Daoy (cell line): ENCODE measurements around the gene SFTPD. TPM values are rescaled to one million over a fixed set of nuclear protein-coding genes. Genes with fewer than 3 reads are reported as not detected.
"Not testable (repeated sequence)": the region's sequence is repeated elsewhere in the genome, so short reads cannot be mapped to it uniquely, and the experiment has no call there.

ENCODE experiments used
- DNase-seq: peaks from one replicate; pipeline ENCODE4 v3.0.0-alpha.2; 2015; ENCODE audit warnings: low read depth
- total RNA-seq: library from RNA; depleted of rRNA; stranded (reverse); fragments of >200 nt; shearing (Covaris generic); gene quantifications from 2 replicates; pipeline ENCODE4 v1.2.3, GENCODE V29; 2014; rRNA removed

SFTPD gene
- total RNA-seq, 1 experiment from 2014 or later: not detected

DNA sequence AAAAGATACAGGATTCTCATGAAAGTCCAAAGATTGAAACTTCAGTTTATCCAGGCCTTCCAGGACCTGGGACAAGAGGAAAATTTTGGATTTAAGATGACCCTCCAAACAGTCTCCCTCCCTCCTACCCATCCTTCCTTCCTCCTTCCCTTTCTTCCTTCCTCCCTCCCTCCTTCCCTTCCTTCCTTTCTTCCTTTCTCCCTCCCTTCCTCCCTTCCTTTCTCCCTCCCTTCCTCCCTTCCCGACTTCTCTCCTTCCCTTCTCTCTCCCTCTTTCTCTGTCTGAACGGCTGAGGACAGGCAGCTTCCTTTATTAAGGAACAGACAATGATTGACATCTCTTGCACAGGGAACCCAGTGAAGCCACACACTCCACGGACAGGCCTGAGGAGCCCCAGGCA lies 23.3 kb downstream of the SFTPD start:
- no peak for DNase-seq

DNA sequence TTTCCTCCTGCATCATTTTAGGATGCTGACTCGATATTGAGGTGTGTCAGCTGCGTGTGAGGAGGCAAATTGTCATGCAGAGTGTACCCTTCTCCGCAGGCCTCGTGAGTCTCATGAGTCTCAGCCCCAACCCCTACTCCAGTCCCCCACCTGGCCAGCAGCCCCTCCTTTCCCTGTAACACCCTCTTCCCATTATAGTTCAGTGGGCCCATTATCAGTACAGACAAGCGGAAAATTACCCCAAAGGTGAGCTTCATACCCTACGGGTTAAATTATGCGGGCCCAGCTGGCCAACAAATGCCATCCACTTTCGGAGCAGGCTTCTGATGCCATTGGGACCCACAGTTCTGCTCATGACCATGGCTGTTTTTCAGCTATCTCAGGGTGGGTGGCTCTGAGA lies 25.2 kb downstream of the SFTPD start:
- DNase-seq: no peak

DNA sequence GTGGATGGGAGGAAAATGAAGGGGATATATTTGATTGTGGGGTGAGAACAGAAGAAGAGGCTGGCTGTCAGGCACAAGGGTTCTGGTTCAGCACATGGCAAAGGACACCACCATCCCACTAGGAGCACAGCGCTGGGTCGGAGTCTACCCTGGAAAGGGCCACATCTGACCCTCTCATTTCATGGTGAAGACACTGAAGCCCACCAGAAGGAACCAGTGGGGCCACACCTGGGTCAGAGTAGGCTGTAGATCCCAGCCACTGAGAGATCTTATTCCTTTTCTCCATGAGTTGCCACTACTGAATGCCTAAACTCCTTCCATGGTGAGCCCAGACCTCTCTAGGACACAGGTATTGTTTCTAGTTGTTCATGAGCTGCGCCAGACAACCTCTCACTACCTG lies 25.8 kb downstream of the SFTPD start:
- no peak for DNase-seq

DNA sequence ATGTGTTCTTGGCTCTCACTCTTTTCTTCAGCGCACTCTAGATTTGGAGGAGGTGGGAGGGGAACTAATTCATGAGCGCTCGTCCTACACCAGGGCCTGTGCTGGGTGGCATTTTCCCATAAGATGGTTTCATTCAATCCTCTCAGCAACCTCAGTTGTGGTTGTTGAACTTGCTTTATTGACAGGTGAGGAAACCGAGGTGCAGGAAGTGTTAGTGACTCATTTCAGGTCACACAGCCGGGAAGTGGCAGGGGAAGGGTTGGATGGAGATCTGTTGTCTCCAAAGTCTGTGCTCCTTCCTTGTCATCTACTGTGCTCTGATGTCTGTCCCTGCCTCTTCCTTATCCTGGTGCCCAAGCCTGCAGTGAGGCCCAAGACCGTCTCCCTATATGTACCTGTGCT lies 26.9 kb downstream of the SFTPD start:
- not testable (repeated sequence) for DNase-seq

DNA sequence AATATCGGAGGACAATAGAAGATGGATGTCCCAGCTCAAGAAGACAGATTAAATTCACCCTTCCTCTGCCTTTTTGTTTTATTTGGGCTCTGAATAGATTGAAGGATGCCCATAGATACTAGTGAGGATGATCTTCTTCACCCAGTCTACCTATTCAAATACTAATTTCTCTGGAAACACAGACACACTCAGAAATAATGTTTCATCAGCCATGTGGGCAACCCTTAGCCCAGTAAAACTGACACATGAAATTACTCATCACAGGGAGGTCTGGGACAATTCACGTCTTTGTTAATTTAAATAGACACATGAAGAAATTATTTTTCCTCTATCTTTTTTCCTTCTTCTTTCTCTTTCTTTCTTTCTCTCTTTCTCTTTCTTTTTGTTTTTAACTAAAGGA lies 33.1 kb downstream of the SFTPD start:
- DNase-seq: peak; percentile 12

DNA sequence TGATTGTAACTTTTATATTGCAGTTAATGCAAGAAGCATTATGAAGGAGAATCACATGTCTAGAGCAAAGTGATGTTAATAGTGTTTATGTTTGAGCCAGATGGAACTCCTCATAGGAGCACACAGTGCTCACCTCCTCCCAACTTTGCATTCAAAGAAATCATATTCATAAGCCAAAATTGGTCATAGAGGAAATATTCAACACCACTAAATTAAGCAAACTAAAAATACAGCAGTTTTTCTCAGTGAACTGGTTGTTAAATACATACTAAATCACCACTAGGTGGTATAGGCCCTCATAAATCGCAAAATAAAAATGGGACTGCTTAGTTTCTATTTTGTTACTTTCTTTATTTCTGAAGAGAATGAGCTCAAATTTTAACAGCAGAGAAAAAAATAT lies 34.4 kb downstream of the SFTPD start:
- DNase-seq: not testable (repeated sequence)

DNA sequence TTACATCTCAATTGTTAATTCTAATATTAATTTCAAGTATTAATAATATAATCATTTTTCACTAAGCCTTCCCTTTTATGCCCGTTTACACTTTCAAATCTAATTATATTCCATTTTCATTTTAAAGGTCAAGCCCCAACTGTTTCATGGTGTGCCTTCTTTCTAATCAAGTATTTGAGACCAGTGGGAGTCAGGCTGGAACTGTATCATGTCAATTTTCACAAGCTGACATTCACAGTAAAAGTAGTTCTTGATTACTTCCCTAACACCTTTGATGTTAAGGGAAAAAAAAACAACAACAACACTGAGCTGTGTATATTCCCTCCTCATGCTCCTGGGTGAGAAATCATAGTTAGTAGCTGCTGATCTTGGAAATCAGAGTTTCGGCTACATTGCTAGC lies 38.1 kb downstream of the SFTPD start:
- DNase-seq: no peak

DNA sequence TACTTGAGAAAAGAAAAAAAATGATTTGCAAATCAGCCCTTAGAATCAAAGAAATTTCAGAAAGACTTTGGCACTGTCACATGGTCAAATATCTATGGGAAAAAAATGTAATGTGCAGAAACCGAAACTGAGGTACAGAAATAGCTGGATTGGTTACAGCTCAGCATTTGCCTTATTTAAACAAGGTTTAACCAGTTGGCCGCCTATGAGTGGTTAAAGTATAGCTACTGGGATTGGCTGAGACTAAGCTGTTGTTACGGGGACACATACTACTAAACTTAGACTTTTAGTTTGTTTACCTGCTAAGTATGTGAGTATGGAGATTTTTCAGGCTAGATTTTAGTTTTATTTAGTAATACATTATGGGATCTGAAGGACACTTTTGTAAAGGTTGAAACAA lies 38.6 kb downstream of the SFTPD start:
- DNase-seq: no peak

DNA sequence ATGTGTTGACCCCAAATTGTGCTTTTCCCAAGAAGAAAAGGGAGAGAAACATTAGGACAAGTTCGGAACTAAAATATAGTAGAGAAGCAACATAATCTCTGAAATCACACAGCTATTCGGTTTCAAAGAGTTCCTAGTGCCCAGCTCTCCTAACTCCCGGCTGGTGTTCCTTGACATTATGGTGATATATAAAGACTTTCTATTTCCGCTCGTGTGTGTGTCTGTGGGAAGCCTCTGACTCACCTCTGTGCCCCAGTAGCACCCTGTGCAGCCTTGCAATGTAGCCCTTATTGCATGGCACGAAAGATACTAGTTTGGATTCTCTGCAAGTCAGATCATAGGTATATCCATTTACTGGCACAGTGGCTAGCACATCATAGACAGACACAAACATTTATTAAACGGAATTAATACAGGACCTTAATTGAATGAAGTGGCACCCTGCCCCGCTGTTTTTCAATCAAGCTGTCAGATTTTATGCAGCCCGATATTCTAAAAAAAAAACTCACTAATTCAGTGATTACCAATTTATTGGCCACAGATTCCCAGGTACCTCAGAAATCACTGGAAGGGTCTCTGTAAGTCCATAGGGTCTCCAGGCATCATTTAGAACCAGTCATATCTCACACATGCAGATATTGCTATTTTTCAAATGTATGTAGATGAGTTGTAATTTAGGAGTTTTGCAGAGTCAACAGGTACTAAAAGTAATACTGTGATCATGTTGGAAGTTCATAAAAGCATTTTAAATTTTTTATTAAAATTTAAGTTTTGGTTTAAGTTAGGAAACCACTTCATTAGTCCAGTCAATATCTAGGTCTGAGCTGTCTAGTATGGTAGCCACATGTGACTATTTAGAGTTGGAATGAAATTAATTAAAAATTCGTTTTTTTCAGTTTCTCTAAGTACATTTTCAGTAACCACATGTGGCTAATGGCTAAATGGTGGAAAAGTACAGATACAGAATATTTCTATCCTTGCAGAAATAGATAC lies 43.3 kb downstream of the SFTPD start:
- DNase-seq: peak; percentile 49

DNA sequence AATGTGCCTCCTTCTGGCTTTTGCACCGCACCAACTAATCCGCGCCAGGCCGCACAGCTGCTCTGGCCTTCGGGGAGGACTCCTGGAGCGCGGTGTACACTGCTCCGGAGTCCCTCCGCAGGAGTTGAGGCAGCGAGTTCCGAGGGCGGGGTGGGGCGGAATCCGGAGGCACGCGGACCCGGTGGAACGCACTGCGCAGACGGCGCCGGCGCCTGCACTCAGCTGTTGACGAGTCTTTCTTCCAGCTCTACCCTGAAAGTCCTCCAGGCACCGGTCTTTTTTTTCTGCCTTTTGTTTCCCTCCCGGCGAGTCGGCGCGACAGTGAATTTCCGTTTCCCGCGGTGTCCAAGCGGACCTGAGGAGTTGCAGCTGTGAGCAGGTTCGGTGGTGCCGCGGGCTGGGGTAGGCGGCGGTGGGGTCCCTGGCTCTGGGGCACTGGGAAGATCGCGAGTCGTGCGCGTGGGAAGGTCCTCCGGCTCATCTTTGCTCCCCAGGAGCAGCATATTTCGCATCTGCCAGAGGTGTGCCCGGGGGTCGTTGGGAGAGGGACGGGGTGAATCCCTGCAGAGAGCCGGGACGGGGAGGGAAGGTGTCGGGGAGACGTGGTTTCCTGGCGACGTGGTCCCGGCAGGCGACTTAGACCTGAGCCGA lies 44.1 kb downstream of the SFTPD start:
- peak; percentile 78 for DNase-seq

DNA sequence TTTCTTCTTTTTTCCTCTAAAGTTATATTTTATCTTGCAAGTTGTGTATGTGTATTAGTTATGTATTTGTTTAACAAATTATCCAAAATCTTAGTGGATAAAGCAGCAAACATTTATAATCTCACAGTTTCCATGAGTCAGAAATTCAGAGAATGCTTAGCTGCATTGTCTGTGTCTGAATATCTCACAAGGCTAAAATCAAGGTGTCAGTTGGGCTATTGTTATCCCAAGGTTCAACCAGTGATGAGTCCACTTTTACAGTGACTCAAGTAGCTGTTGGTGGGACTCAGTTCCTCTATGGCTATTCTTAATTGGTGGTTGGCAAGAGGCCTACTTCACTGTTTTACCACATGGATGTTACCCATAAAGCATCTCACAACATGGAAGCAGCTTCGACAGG lies 47.3 kb downstream of the SFTPD start:
- DNase-seq: not testable (repeated sequence)

DNA sequence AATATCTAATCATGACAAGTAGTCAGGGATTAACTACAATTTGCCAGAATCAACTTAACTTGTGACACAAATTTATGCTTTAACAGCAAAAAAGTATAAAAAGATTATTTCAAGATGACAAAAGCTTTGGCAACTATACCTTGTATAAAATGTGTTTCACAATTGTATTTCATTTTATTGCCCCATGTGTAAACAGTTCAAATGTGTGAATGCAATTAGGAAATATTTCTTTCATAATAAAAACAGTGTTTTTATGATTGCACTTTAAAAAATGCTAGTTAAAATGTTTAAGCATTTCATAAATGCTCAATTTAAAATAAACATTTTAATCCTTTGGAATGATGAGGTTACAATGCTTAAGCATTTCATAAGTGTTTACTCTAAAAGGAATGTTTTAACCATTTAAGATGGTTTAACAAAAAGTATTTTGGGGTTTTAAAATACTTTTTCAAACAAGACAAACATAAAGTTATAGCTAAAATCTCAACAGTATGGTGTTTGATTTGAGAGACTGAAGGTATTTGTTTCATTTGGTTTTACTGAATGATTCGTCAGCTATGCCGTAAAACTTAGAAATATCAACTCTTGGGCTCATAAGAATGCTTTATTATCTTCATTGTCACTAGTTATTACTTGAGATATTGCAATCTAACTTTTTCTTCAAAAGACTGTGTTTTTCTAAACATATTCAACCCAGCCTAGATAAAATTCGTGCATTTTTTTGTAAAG lies 50.1 kb downstream of the SFTPD start:
- DNase-seq: no peak

DNA sequence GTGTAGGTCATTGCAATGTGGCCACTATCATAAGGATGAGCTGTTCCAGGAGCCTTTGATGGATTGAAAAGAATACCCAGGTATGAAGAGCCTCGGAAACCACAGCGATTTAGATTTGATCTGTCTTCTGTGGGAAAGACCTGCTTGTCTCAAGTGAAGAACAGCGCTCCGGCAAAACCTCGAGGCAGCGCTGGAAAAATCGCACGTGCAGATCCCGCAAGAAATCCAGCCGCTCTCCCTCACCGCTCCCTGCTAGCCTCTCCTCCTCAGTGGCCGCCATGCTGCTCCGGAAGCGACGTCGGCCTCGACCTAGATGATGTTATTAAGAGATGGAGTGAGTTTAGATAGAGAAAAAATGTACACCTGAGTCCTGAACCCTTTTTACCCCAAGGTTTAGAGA lies 56.0 kb downstream of the SFTPD start:
- DNase-seq: not testable (repeated sequence)

DNA sequence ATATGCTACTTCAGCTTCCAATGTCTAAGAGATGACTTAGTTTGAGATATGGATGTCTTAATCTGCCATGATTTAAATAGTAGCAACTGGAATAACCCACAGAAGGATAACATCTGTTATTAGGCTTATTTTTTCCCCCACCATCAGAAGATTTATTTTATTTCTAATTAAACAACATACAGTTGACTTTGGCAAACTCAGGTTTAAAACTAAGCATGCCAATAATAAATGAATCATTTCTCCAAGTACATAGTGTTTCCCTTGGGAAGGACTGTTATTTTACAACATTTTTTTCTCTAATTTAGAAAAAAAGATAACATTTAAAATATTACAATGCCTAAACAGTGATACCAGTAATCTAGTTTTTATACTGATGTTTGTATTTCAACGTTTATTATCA lies 58.4 kb downstream of the SFTPD start:
- no peak for DNase-seq

DNA sequence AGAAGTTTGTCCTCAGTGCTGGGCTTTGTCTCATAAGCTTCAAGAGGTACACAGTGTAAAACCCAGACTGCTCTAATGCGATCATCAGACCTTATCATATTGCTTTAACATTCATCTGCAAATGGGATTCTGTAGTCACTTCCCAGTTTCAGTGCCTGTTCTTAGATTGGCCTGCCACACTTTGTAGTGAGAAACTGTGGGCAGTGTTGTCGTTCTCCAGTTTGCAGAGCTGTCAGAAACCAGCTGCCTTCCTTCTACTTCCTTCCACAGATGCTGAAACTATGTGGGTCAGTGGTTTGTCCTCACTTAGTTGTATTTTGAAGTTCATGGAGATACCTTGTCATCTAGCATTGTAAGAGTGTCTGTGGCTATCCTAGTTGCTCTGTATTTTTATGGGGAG lies 59.9 kb downstream of the SFTPD start:
- DNase-seq: not testable (repeated sequence)

Other genes starting within 250 kb of the SFTPD start
- 0.11 TPM in 1 of 2 replicates, not detected in the other for gene NUTM2B, start 245.9 kb downstream of the SFTPD start, total RNA-seq
- under 0.01 TPM in 1 of 2 replicates, not detected in the other for gene NUTM2E, start 122.4 kb downstream of the SFTPD start, total RNA-seq
- gene TMEM254, start 129.6 kb upstream of the SFTPD start, total RNA-seq: 4.4 and 5.5 TPM in 2 replicates
- gene PLAC9, start 183.6 kb upstream of the SFTPD start, total RNA-seq: not detected in 2 replicates